Sigmoid colon (tissue), 7 donors: ENCODE data around the gene CD4. TPM values are rescaled to one million over a fixed set of nuclear protein-coding genes. Genes with fewer than 3 reads are reported as not detected.

ENCODE experiments used
- DNase-seq: peaks from one replicate; pipeline ENCODE4 v3.0.0-alpha.2; 2019
- H3K27ac ChIP-seq, 4 donors: fragments of 200-600 bp; sonication (generic); one replicate each; pipeline ENCODE4 v1.5.1; 2016 to 2019; ENCODE audit warnings: mild to moderate bottlenecking in 1 of 4
- H3K27me3 ChIP-seq, 3 donors: fragments of 200-600 bp; sonication (generic); one replicate each; pipeline ENCODE4 v1.5.1; 2019; ENCODE audit warnings: mild to moderate bottlenecking in 1 of 3
- H3K36me3 ChIP-seq, 4 donors: fragments of 200-600 bp; sonication (generic); one replicate each; pipeline ENCODE4 v1.5.1; 2016 to 2019
- H3K4me1 ChIP-seq, 4 donors: fragments of 200-600 bp; sonication (generic); one replicate each; pipeline ENCODE4 v1.5.1; 2017 to 2019
- H3K4me3 ChIP-seq, 4 donors: fragments of 200-600 bp; sonication (generic); one replicate each; pipeline ENCODE4 v1.5.1; 2017 to 2019; ENCODE audit warnings: mild to moderate bottlenecking in 2 of 4, moderate library complexity in 1 of 4
- H3K9me3 ChIP-seq, 4 donors: fragments of 200-600 bp in 3 of 4; sonication (generic) in 3 of 4; one replicate each; pipeline versions ENCODE4 v1.5.1 to v1.6.1; 2013 to 2019
- CTCF ChIP-seq, 4 experiments: fragments of 450-650 bp in 3 of 4; fragments of 200-600 bp in 1 of 4; IDR thresholded peaks; one replicate each; pipeline ENCODE4 v1.5.1; 2016 to 2019; ENCODE audit warnings: antibody characterized with exemption in 4 of 4, mild to moderate bottlenecking in 3 of 4, moderate library complexity in 2 of 4
- EP300 ChIP-seq, 4 donors: sonication (generic); formaldehyde crosslinking; IDR thresholded peaks; one replicate each; pipeline ENCODE4 v1.6.1; 2017; ENCODE audit warnings: antibody characterized with exemption in 4 of 4
- POLR2A ChIP-seq, 2 donors: fragments of 450-650 bp; IDR thresholded peaks; one replicate each; pipeline ENCODE4 v1.6.1; 2016; ENCODE audit warnings: antibody characterized with exemption in 2 of 2, mild to moderate bottlenecking in 2 of 2, moderate library complexity in 2 of 2
- POLR2AphosphoS5 ChIP-seq, 4 donors: sonication (generic); formaldehyde crosslinking; IDR thresholded peaks; one replicate each; pipeline ENCODE4 v1.6.1; 2017; ENCODE audit warnings: antibody characterized with exemption in 4 of 4
- WGBS, 2 donors: extraction: QIAGEN DNeasy Blood & Tissue Kit; methylation state at CpG; one replicate each; pipeline ENCODE4 v1.1.7; 2013; 5-methylcytosine and 5-hydroxymethylcytosine counted together
- intact Hi-C: fragments of 100-400 bp; cut with DNase I; formaldehyde crosslinking; loops from one replicate; pipeline ENCODE4 v1.15.1; 2023
- polyA plus RNA-seq, 3 donors: library from polyadenylated mRNA; stranded (reverse); fragments of 200-250 nt; gene quantifications; one replicate each; pipeline ENCODE4 v1.2.3, GENCODE V29; 2013
- total RNA-seq, 4 donors: library from RNA; depleted of rRNA; stranded (reverse); fragments of >200 nt; gene quantifications; one replicate each; pipeline ENCODE4 v1.1.0, GENCODE V29; 2016
- donor health status: healthy with polysubstance abuse.
- donor health status: Bipolar disorder and iron deficiency.
- donor health status: healthy.

Gene CD4
- total and polyA plus RNA-seq, 7 donors, result 2.5 to 29.7 (median 11.8) TPM

- H3K36me3 ChIP-seq, result peaks cover 30 to 46% (median 45%) of the 10 kb centered on the region in 4 donors
- H3K4me3 ChIP-seq, result peak overlapping the region; percentile 90 to 96 (median 91)
- peak; percentile 82 for DNase-seq
- WGBS, 2 donors, result 5 to 8% methylated on average over 24 of the region's 24 CpGs
- H3K9me3 ChIP-seq, result no peaks in the 10 kb centered on the region
- TF ChIP-seq POLR2A (IDR thresholded peaks at IDR 0.05), result no peak
- peak in 2 of 4 experiments; percentile 28 to 39 for TF ChIP-seq CTCF (IDR thresholded peaks at IDR 0.05)
- intact Hi-C loops, result no loop called here
- peak overlapping the region; percentile 98 to 99 (median 99) for H3K27ac ChIP-seq
- no peaks in the 10 kb centered on the region for H3K27me3 ChIP-seq
- H3K4me1 ChIP-seq, result peaks cover 0 to 24% (median 19%) of the 10 kb centered on the region in 4 donors
These were observed 37.0 kb upstream of the CD4 start for GRCh38 chr12:6752167-6752920.

GRCh38 chr12:6752921-6753771 is 36.2 kb upstream of the CD4 start, which contains the start of gene MLF2:
Gene MLF2 (minus strand): TSS chr12:6753141. CDS start chr12:6752334, 807 bp downstream.
- Histone ChIP-seq H3K9me3 (no peaks in the 10 kb centered on the region), H3K27me3 (no peaks in the 10 kb centered on the region), H3K4me1 (peaks cover 0 to 24% (median 19%) of the 10 kb centered on the region in 4 donors), H3K27ac (peak within 1 kb of the TSS; percentile 98 to 99 (median 99)), H3K4me3 (peak within 1 kb of the TSS; percentile 90 to 96 (median 91)), H3K36me3 (peaks cover 25 to 38% (median 37%) of the 10 kb centered on the region in 4 donors)
- peak; percentile 100 for DNase-seq
- peak; percentile 95 to 99 (median 99) for TF ChIP-seq POLR2AphosphoS5 (IDR thresholded peaks at IDR 0.05)
- peak in 1 of 4 donors; percentile 72 for TF ChIP-seq EP300 (IDR thresholded peaks at IDR 0.05)
- TF ChIP-seq POLR2A (IDR thresholded peaks at IDR 0.05), result peak; percentile 96
- peak in 1 of 4 experiments; percentile 95 for TF ChIP-seq CTCF (IDR thresholded peaks at IDR 0.05)
- intact Hi-C loops, result loop anchor here (1.0 kb wide), 3 partner anchors 11 to 72 kb away; no protein-coding TSS in a partner anchor
- WGBS, 2 donors, result 0 to 1% methylated on average over 62 of the region's 62 CpGs

- H3K36me3 ChIP-seq, result peaks cover 18 to 31% (median 29%) of the 10 kb centered on the region in 4 donors
- DNase-seq, result no peak
- H3K4me1 ChIP-seq, result peaks cover 0 to 24% (median 19%) of the 10 kb centered on the region in 4 donors
- H3K4me3 ChIP-seq, result peak overlapping the region in 2 of 4 donors; percentile 90 to 96
- intact Hi-C loops, result loop anchor here (1.0 kb wide), 3 partner anchors 10 to 71 kb away; no protein-coding TSS in a partner anchor
- H3K27me3 ChIP-seq, result no peaks in the 10 kb centered on the region
- no peaks in the 10 kb centered on the region for H3K9me3 ChIP-seq
- WGBS, 2 donors, result 1% methylated on average over 7 of the region's 7 CpGs
- no peak for TF ChIP-seq POLR2A (IDR thresholded peaks at IDR 0.05)
- TF ChIP-seq EP300 (IDR thresholded peaks at IDR 0.05), result no peak
- peak in 3 of 4 experiments; percentile 84 to 99 (median 88) for TF ChIP-seq CTCF (IDR thresholded peaks at IDR 0.05)
- TF ChIP-seq POLR2AphosphoS5 (IDR thresholded peaks at IDR 0.05), result no peak
- peak overlapping the region; percentile 98 to 99 (median 99) for H3K27ac ChIP-seq
These were observed 35.5 kb upstream of the CD4 start for GRCh38 chr12:6753772-6754356.

GRCh38 chr12:6754411-6754810 is 34.9 kb upstream of the CD4 start:
- intact Hi-C loops, result no loop called here

More at GRCh38 chr12:6754411-6754810, 34.9 kb upstream of the CD4 start:
- H3K36me3 ChIP-seq, result peaks cover 13 to 25% (median 24%) of the 10 kb centered on the region in 4 donors
- no peaks in the 10 kb centered on the region for H3K9me3 ChIP-seq
- peak overlapping the region; percentile 98 to 99 (median 99) for H3K27ac ChIP-seq
- WGBS, 2 donors, result 93 to 97% methylated on average over 2 of the region's 2 CpGs
- no peak overlapping the region for H3K4me3 ChIP-seq
- DNase-seq, result no peak
- TF ChIP-seq CTCF (IDR thresholded peaks at IDR 0.05) (no peak), EP300 (IDR thresholded peaks at IDR 0.05) (no peak), POLR2A (IDR thresholded peaks at IDR 0.05) (no peak), POLR2AphosphoS5 (IDR thresholded peaks at IDR 0.05) (no peak)
- H3K27me3 ChIP-seq, result no peaks in the 10 kb centered on the region
- H3K4me1 ChIP-seq, result peaks cover 0 to 24% (median 19%) of the 10 kb centered on the region in 4 donors
